Posterior vena cava (tissue), 2 donors: ENCODE data around the gene CENPP. TPM values are rescaled to one million over a fixed set of nuclear protein-coding genes. Genes with fewer than 3 reads are reported as not detected.
"Not testable (repeated sequence)": the region's sequence is repeated elsewhere in the genome, so short reads cannot be mapped to it uniquely, and the experiment has no call there.

Experiments used
- DNase-seq: peaks from one replicate; pipeline ENCODE4 v3.0.0-alpha.2; 2020; ENCODE audit warnings: low spot score
- intact Hi-C, 2 donors: fragments of 100-400 bp; cut with DNase I; formaldehyde crosslinking; loops; one replicate each; pipeline versions ENCODE4 v1.14.1 to v1.14.2; 2022 to 2023
- total RNA-seq, 2 donors: library from RNA; stranded (reverse); fragmentation: NEBNext Ultra II Directional; extraction: Animal tissue kit (Norgen Biotek cat#: 25700); gene quantifications; one replicate each; pipeline ENCODE4 v1.2.1, GENCODE V29; 2021
- donor health status: DM: yes; HTN: yes; CAD: no.
- donor health status: DM: yes; HTN: yes; CAD: no.

The CENPP gene
- total RNA-seq, 2 donors from 2014 or later: 3.5 to 4.5 TPM

- intact Hi-C loops: no loop called here
- no peak for DNase-seq
Measured at GRCh38 chr9:92550765-92551164, 225.0 kb downstream of the CENPP start.

- DNase-seq: no peak
- intact Hi-C loops: no loop called here
Measured at GRCh38 chr9:92558612-92559374, 233.0 kb downstream of the CENPP start.

- intact Hi-C loops: no loop called here
- DNase-seq: no peak
Measured at GRCh38 chr9:92561374-92562330, 235.9 kb downstream of the CENPP start.

- DNase-seq: no peak
- intact Hi-C loops: no loop called here
Measured at GRCh38 chr9:92562461-92562967, 236.8 kb downstream of the CENPP start.

- intact Hi-C loops: no loop called here
- no peak for DNase-seq
Measured at GRCh38 chr9:92563116-92564100, 237.7 kb downstream of the CENPP start.

DNA sequence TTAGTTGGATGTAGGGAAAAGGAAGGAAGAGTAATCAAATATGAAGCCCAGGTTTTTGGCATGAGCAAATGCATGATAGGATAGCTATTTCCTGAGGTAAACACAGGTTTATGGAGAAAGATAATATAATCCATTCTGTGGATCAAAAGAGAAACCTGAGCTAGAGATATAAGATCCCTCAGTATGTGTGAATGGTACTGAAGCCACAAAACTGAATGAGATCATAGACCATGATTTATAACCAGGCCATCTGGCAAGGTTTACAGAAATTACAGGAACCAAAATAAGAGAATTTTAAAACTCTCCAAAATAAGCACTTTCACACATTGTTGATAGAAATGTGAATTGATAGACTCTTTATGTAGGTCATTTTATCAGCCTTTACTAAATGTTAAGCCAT is 238.8 kb downstream of the CENPP start:
- intact Hi-C loops: no loop called here
- DNase-seq: no peak

DNA sequence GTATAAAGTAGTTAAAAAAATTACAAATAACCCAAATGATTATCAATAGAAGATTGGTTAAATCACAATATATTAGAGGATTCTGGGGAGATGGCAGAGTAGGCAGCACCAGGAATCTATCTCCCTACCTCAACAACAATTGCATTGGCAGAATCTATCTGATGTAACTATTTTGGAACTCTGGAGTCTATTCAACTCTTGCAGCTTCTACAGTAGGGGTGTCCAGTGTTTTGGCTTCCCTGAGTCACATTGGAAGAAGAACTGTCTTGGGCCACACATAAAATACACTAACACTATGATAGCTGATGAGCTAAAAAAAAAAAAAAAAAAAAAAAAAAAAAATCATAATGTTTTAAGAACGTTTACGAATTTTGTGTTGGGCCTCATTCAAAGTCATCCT is 239.2 kb downstream of the CENPP start:
- DNase-seq: no peak
- intact Hi-C loops: no loop called here

- DNase-seq, intact Hi-C loops: not testable (repeated sequence)
Measured at GRCh38 chr9:92571871-92572270, 246.1 kb downstream of the CENPP start.

GRCh38 chr9:92573612-92574011 is 247.9 kb downstream of the CENPP start:
- DNase-seq, intact Hi-C loops: not testable (repeated sequence)

DNA sequence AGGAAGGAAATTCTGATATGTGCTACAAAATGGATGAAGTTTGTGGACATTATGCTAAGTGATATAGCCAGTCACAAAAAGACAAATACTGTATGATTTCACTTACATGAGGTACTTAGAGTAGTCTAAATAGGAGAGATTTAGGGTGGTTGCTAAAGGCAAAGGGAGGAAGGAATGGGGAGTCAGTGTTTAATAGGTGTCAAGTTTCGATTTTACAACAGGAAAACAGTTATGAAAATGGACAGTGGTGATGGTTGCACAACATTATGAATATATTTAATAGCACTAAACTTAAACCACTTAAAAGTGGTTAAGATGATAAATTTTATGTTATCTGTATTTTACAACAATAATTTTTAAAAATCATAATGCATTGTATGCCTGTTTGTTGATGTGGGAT is 250.4 kb downstream of the CENPP start:
- DNase-seq: no peak
- intact Hi-C loops: no loop called here

GRCh38 chr9:92589923-92590322 is 264.2 kb downstream of the CENPP start:
- intact Hi-C loops: loop anchor here in 1 of 2 donors (1.0 kb wide), 1 partner anchor 9 kb away; no protein-coding TSS in a partner anchor
- DNase-seq: no peak

GRCh38 chr9:92590377-92590776 is 264.6 kb downstream of the CENPP start:
- peak; percentile 88 for DNase-seq
- intact Hi-C loops: loop anchor here in 1 of 2 donors (1.0 kb wide), 1 partner anchor 9 kb away; no protein-coding TSS in a partner anchor

GRCh38 chr9:92592537-92592936 is 266.8 kb downstream of the CENPP start:
- DNase-seq: no peak
- intact Hi-C loops: no loop called here

GRCh38 chr9:92592946-92593861 is 267.5 kb downstream of the CENPP start:
- intact Hi-C loops: no loop called here
- no peak for DNase-seq

DNA sequence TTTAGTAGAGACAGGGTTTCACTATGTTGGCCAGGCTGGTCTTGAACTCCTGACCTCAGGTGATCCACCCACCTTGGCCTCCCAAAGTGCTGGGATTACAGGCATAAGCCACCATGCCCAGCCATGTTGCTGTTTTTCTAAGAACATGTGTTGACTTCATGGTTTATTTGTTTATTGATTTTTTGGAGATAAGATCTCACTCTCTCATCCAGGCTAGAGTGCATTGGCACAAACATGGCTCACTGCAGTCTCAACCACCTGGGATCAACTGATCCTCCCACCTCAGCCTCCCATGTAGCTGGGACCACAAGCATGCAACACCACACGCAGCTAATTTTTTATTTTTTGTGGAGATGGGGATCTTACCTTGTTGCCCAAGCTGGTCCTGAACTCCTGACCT is 269.3 kb downstream of the CENPP start:
- DNase-seq, intact Hi-C loops: not testable (repeated sequence)

- no peak for DNase-seq
- intact Hi-C loops: no loop called here
Measured at GRCh38 chr9:92595930-92596329, 270.2 kb downstream of the CENPP start.

- intact Hi-C loops: no loop called here
- DNase-seq: no peak
Measured at GRCh38 chr9:92598382-92598781, 272.6 kb downstream of the CENPP start.
